Measurements from ENCODE around the gene CAMK2A. TPM values are rescaled to one million over a fixed set of nuclear protein-coding genes. Genes with fewer than 3 reads are reported as not detected.

The CAMK2A gene
- total and polyA plus RNA-seq, 11 donors: 3.2 to 26.0 (median 15.2) TPM

DNA sequence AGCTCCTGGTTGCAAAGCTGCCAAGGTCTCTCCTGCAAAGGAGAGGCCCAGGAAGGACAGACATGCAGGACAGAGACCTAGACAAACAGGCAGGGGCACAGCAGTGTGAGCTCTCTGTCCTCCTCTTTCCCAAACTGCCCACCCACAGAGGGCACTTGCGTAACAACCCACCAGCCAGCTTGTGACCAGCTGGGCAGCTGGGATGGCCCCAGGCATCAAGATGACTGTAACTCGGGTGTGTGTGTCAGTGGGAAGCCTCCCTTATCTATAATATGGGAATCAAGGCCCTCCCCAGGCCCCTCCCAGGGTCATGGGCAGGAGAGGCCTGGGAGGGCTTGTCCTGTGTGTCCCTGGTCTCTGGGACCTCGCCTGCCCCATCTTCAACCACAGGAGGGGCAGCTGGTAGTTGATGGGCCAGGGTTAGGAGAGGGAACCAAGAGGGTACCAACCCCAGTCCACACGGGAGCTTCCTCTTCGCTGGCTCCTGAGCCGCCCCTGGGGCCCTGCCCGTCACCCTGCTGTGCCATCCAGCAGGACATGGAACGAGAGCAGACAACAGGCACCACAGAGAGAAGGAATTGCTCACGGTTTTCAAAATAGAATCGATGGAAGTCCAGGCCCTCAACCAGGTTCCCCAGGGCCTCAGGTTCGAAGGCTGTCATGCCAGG is 61.8 kb downstream of the CAMK2A start:
- no peaks in the 10 kb centered on the region for H3K27me3 ChIP-seq
- H3K4me1 ChIP-seq: no peaks in the 10 kb centered on the region
- no peaks in the 10 kb centered on the region for H3K9me3 ChIP-seq
- TF ChIP-seq POLR2A (IDR thresholded peaks at IDR 0.05): no peak
- TF ChIP-seq, protein P1, sequence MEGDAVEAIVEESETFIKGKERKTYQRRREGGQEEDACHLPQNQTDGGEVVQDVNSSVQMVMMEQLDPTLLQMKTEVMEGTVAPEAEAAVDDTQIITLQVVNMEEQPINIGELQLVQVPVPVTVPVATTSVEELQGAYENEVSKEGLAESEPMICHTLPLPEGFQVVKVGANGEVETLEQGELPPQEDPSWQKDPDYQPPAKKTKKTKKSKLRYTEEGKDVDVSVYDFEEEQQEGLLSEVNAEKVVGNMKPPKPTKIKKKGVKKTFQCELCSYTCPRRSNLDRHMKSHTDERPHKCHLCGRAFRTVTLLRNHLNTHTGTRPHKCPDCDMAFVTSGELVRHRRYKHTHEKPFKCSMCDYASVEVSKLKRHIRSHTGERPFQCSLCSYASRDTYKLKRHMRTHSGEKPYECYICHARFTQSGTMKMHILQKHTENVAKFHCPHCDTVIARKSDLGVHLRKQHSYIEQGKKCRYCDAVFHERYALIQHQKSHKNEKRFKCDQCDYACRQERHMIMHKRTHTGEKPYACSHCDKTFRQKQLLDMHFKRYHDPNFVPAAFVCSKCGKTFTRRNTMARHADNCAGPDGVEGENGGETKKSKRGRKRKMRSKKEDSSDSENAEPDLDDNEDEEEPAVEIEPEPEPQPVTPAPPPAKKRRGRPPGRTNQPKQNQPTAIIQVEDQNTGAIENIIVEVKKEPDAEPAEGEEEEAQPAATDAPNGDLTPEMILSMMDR (IDR thresholded peaks at IDR 0.05): no peak
- H3K4me3 ChIP-seq: no peak overlapping the region
- no peak for DNase-seq
- WGBS, 4 donors: 79 to 89% (median 81%) methylated on average over 9 to 11 of the region's 11 CpGs
- ATAC-seq: no peak
- no peak overlapping the region for H3K27ac ChIP-seq
- intact Hi-C loops (cut with DNase I): no loop called here
- H3K36me3 ChIP-seq: no peaks in the 10 kb centered on the region

DNA sequence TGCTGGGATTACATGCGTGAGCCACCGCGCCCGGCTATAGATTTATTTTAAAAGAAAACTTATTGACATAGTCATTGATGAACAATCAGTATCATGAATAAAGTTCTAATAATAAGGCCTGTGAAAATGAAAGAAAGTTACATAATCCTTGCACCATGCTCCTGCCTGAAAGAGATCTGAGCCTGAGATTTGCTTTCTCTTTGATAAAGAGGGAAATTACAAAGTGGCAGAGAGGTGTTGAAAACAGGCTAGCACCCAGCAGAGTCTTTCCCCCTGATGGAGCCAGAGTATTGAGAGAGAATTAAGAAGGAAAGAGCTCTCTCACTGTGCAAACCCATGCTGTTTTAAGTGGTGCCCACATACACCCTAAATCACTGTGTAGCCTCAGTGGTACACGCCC is 62.5 kb downstream of the CAMK2A start:
- DNase-seq: no peak
- no peaks in the 10 kb centered on the region for H3K4me1 ChIP-seq
- no peaks in the 10 kb centered on the region for H3K36me3 ChIP-seq
- H3K9me3 ChIP-seq: no peaks in the 10 kb centered on the region
- intact Hi-C loops (cut with DNase I): no loop called here
- no peak for ATAC-seq
- no peak overlapping the region for H3K4me3 ChIP-seq
- no peak overlapping the region for H3K27ac ChIP-seq
- TF ChIP-seq, protein P1 (IDR thresholded peaks at IDR 0.05): no peak
- TF ChIP-seq POLR2A (IDR thresholded peaks at IDR 0.05): no peak
- H3K27me3 ChIP-seq: no peaks in the 10 kb centered on the region
- WGBS, 4 donors: 91 to 98% (median 97%) methylated on average over 5 of the region's 5 CpGs

DNA sequence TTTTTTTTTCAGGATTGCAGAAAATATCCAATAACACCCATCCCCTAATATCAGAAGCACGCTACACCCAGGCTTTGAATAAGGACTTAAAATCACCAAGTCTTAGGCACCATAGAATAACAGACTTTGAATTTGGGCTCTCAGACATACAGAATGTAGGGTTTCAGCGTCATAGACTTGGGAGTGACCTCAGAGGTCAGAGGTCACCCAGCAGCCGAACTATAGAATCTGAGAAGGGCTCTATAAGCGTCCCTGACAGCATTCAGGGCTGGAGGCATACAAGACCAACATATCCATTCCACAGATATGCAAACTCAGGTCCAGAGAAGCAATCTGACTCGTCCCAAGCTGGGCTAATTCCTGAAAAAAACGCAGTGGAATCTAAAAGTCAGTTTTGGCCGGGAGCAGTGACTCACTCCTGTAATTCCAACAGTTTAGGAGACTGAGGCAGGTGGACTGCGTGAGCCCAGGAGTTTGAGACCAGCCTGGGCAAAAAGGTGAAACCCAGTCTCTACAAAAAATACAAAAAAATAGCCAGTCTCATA is 65.0 kb downstream of the CAMK2A start:
- DNase-seq: no peak
- 68 to 77% (median 73%) methylated on average over 8 of the region's 8 CpGs for WGBS, 4 donors
- Histone ChIP-seq H3K36me3 (no peaks in the 10 kb centered on the region), H3K4me1 (no peaks in the 10 kb centered on the region), H3K4me3 (no peak overlapping the region), H3K9me3 (no peaks in the 10 kb centered on the region), H3K27me3 (no peaks in the 10 kb centered on the region), H3K27ac (no peak overlapping the region)
- intact Hi-C loops (cut with DNase I): loop anchor here in 1 of 10 donors (5.0 kb wide), 1 partner anchor 197 kb away; no protein-coding TSS in a partner anchor
- ATAC-seq: no peak
- TF ChIP-seq POLR2A (IDR thresholded peaks at IDR 0.05): no peak
- TF ChIP-seq, protein P1 (IDR thresholded peaks at IDR 0.05): no peak

DNA sequence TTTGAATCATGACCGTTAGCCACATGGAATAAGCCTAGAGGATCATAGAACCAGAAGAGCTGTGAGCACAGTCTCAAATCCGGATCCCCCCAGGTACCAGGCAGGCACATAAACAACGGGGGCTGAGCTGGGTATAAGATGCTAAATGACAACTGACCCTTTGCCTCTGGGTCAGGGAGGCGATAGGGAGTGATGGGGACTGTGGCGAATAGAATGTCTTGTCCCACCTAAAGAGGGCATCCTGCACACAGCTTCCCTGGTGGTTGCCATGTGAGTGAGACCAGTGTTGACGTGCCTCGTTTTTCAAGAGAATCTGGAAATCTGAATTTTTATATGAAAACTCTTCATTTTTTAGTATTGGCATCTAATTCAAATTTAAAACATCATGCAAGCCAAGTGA is 66.1 kb downstream of the CAMK2A start:
- H3K27ac ChIP-seq: no peak overlapping the region
- TF ChIP-seq POLR2A (IDR thresholded peaks at IDR 0.05): no peak
- TF ChIP-seq, protein P1 (IDR thresholded peaks at IDR 0.05): no peak
- no peaks in the 10 kb centered on the region for H3K9me3 ChIP-seq
- DNase-seq: no peak
- no peaks in the 10 kb centered on the region for H3K27me3 ChIP-seq
- WGBS, 4 donors: 89 to 92% (median 92%) methylated on average over 7 of the region's 7 CpGs
- H3K4me1 ChIP-seq: no peaks in the 10 kb centered on the region
- no peak overlapping the region for H3K4me3 ChIP-seq
- ATAC-seq: no peak
- H3K36me3 ChIP-seq: no peaks in the 10 kb centered on the region
- intact Hi-C loops (cut with DNase I): loop anchor here in 1 of 10 donors (5.0 kb wide), 1 partner anchor 196 kb away; no protein-coding TSS in a partner anchor
